Posterior cingulate gyrus (tissue), 11 donors: ENCODE data around the gene PF4V1.
"Not testable (repeated sequence)": the region's sequence is repeated elsewhere in the genome, so short reads cannot be mapped to it uniquely, and the experiment has no call there.

ENCODE experiments used
- DNase-seq, 10 donors: peaks; one replicate each; pipeline versions ENCODE4 v3.0.0 to v3.0.0-alpha.2; 2020 to 2021; ENCODE audit warnings: mixed read lengths in 3 of 10
- intact Hi-C: fragments of 100-400 bp; cut with DNase I; formaldehyde crosslinking; loops from one replicate; pipeline ENCODE4 v1.15.1; 2023

Gene PF4V1

GRCh38 chr4:73869130-73870055, 16.3 kb downstream of the PF4V1 start, which contains the start of gene CXCL1:
Gene CXCL1 (plus strand): TSS chr4:73869393. CDS start chr4:73869471, 78 bp downstream.
- peak in 3 of 10 donors; percentile 70 to 84 (median 80) for DNase-seq
- intact Hi-C loops, result no loop called here

DNA sequence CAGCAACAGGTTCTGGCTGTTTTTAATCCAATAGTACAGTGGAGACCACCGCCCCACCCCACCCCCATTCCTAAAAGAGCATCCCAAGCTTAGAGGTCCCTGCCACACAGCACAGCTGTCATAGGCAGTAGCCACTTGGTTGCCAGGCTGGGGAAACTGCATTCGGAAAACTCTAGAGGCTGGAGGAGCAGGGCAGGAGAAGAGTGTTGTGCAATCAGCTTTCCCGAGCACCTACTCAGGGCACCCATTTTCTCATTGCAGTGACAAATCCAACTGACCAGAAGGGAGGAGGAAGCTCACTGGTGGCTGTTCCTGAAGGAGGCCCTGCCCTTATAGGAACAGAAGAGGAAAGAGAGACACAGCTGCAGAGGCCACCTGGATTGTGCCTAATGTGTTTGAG, 17.2 kb downstream of the PF4V1 start:
- DNase-seq, result peak in 1 of 10 donors; percentile 48
- intact Hi-C loops, result no loop called here

DNA sequence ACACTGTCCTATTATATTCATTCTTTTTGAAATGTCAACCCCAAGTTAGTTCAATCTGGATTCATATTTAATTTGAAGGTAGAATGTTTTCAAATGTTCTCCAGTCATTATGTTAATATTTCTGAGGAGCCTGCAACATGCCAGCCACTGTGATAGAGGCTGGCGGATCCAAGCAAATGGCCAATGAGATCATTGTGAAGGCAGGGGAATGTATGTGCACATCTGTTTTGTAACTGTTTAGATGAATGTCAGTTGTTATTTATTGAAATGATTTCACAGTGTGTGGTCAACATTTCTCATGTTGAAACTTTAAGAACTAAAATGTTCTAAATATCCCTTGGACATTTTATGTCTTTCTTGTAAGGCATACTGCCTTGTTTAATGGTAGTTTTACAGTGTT, 17.7 kb downstream of the PF4V1 start:
- intact Hi-C loops, result no loop called here
- DNase-seq, result no peak

DNA sequence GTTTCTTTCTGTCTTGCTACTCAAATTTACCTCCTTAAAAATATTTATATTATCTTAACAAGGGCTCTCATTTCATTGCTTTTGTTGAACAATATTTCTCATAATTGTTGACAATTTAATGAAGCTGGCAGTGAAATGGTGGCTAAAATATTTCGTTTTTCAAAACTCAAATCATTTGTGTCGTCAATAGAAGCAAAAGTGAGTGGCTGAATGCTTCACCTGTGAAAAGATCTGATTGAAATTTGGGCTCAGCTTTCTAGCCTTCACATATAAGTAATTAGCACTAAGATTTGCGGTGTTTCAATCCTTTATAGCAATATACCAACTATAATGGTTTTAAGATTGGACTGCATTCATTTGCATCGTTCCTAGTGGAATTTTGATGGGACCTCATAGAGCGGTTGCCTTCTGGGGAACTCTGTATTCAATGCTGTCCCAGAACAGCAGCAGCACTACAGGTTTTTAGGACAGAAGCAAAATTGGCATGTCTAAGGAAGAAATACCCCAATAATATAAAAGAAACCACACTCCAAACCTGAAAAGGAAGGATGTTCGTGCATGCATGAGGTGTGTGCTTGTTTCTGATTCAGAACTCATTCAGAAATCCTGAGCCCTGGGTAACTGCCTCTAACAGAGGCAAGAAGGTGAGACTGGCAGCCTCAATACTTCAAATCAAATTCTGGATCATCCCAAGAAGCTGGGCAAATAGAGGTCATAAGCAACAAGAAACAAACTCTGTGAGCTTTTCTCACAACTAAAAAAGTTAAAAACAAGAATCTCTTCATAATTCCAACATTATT, 18.6 kb downstream of the PF4V1 start:
- intact Hi-C loops, result no loop called here
- no peak for DNase-seq

DNA sequence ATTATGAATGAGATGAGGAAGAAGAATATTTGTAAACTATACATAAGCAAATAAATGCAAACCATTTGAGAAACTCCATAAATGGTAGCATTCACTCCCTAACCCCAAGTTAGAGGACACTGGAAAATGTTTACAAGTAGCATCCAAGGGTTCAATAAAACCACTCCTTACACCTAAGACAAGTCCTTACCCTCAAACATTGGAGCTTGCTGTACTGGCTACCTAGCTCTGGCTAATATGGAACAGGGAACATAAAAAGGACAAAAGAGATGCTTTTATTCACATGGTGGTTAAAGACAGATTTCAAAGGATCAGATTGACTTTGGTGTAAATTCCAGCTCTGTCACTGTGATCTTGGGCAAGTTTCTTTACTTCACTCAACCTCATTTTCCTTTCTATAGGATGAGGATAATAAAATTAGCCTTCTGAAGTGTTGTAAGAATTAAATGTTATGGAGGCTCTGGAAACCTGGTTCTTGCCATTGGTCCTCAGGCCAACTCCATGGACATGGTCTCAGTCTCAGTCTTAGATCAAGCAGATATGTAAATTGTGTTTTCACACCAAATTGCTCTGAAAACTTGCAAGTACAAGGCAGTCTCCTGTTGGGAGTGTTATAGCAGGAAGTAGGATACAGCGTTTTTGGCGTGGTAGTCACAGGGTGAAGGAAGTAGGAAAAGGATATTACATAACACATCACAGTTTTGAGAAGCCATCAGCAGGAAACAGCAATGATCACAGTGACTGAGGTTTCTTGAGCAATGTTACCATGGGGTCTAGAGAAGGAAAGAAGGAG, 19.4 kb downstream of the PF4V1 start:
- no peak for DNase-seq
- intact Hi-C loops, result no loop called here

DNA sequence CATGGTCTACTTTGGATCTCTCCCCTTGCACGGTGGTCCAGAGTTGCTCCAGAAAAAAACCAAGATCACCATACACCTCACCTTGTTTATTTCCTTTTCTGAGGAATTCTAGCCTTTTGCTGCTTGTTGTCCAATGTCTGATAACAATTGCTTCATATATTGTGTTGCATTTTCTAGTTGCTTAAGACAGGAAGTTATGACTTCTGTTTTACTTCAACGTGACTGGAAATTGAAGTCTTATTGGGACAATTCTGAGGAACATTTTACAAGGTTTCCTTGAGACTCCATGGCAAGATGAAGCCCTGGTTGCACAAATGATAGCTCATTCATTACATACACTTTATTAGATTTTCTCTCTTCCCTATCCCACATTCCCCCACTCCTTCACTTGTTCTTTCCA, 21.3 kb downstream of the PF4V1 start:
- no peak for DNase-seq
- intact Hi-C loops, result no loop called here

DNA sequence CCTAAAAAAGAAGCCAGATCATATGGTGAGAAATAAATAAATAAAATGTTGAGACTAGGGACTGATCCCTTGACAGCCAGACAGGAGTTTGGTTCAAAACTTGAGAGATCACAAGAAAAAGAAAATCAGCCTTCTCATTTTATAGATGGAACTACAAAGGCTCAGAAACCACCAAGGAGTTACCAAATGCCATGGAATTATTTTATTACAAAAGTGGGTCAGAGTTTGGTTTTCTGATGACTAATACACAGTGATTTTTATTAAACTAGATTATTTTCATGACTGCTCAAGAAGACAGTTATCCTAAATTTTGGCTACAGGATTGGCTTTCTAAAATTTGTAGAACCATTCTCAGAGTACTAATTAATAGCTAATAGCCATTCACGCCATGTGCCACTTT, 22.3 kb downstream of the PF4V1 start:
- no peak for DNase-seq
- intact Hi-C loops, result no loop called here

GRCh38 chr4:73883306-73883705, 30.2 kb downstream of the PF4V1 start:
- DNase-seq, result no peak
- intact Hi-C loops, result no loop called here

DNA sequence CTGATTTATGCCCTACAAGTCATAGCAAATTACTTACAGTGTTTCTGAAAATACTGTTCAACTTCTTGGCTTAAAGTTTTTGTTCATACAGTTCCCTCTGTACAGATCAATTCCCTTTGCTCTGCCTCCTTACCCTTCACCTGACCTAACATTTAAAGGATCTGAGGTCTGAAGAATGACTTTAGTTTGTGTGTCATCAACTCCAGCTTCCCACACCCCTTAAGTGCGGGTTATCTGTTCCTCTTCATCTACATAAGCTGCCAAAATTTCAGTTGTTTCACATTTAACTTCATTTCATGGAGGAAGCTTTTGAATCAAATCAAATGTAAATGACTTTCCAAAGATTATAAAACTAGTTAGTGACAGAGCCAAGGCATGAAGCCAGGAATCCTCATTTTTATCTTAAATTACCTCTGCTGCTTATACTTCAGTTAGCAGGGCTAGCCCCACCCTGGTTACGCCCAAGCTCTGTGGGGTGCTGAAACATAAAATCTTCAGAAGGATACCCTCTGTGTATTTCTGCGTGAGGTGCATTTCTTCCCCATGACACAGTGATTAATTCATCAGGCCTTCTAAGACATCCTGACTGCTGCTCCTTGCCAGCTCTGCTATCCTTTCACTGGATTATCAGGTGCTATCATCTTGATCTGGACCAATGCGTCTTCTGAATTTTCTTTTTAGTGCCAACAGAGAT, 32.6 kb downstream of the PF4V1 start:
- intact Hi-C loops, result no loop called here
- no peak for DNase-seq

DNA sequence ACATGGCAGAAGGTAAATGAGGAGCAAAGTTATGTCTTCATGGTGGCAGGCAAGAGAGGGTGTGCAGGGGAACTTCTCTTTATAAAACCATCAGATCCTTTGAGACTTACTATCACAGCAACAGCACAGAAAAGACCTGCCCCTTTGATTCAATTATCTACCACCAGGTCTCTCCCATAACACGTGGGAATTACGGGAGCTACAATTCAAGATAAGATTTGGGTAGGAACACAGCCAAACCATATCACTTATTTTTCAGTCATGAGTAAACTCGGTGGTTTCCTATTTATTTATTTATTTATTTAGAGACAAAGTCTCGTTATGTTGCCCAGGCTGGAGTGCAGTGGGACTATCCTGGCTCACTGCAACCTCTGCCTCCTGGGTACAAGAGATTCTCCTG, 38.2 kb downstream of the PF4V1 start:
- intact Hi-C loops, result no loop called here
- DNase-seq, result no peak

DNA sequence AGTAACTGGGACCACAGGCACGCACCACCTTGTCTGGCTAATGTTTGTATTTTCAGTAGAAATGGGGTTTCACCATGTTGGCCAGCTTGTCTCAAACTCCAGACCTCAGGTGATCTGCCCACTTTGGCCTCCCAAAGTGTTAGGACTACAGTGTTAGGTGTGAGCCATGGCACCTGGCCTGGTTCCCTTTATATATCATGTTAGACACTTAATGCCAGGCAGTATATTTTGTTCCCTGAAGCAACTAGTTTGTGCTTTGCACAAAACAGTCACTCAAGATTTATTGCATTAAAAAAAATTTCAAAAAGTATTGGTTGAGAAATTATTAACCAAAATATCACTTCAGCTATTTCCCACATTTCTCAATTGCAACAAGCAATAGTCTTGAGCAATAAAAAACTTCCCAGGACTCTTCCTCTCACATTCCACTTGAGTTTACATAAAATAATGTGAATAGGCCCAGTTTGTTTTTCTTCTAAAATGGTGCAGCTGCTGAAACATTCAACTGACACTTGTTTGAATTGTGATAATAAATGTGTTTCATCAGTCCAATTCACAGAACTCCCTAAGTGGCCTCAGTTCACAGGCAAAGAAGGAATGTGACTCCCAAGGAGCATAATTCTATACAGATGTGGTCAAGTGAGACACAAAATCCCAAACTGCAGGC, 38.8 kb downstream of the PF4V1 start:
- no peak for DNase-seq
- intact Hi-C loops, result no loop called here

DNA sequence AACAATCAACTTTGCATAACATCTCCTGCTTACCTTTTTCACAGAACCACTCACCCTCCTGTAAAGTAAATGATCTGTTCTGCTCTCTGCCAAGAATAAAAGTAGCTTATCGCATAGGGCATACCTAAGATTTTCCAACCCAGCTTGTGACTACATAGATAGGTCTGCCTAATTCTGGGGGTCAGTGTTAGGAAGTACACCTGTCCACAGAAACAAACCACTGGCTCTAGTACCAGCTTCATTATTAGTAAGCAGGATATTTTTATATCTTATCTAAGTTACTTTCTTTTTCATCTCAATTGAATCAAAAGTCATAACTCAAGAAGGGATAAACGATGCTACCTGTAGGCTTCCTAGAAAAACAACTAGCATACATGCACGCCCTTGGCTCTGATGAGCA, 39.9 kb downstream of the PF4V1 start:
- intact Hi-C loops, result no loop called here
- DNase-seq, result no peak

DNA sequence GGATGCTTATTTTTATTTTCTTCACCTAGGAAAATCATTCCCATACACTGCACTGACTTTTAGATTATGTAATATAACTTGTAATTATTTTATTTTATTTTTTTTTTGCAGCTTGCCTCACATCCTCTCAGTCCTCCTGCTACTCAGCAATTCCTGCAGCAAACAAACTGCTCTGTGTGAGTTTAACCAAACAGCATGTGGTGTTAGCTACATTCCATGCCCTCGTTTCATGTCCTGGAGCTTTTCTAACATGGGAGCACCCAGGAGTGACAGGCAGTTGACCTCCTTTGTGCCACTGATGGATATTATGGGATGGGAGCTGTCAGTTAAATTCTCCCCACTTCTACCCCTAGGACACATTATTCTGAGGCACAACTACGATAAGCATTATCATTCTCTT, 40.9 kb downstream of the PF4V1 start:
- no peak for DNase-seq
- intact Hi-C loops, result no loop called here

- intact Hi-C loops, result no loop called here
- DNase-seq, result no peak
Observed at GRCh38 chr4:73895201-73896175, 42.4 kb downstream of the PF4V1 start.

GRCh38 chr4:73896416-73896815, 43.3 kb downstream of the PF4V1 start:
- DNase-seq, result no peak
- intact Hi-C loops, result no loop called here

DNA sequence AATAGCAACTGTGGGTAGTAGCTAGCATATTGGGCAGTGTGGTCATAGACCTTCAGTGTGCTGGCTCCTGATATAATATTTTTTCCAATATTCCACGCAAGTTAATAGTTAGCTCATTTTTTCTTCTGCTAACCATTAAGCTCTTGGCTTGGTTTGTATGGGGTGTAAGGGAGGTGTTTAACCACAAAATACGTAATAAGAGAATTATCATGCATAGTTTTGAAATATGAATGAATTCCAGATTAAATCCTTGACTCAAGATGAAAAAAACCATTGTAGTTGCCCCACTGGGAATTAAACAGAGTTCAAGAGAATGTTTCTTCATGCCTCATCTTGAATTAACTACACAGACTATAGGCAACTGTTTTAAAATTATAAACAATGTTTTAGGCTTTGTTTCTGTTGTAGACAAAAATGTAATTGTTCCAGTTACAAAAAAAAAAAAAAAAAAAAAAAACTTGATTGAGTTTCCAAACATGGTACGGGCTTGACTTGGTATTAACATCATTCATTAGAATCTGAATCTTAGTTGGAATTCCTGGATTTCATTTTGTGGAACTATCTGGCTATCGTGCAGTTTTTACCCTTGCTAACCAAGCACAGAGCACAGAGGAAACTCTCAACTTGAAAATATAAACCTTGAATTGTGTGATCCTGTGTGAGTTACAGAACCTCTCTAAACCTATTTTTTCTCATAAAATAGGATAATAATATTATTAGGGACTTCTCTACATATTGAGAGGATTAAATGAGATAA, 44.5 kb downstream of the PF4V1 start:
- DNase-seq, result no peak
- intact Hi-C loops, result no loop called here

GRCh38 chr4:73899338-73899737, 46.2 kb downstream of the PF4V1 start:
- DNase-seq, intact Hi-C loops: not testable (repeated sequence)

DNA sequence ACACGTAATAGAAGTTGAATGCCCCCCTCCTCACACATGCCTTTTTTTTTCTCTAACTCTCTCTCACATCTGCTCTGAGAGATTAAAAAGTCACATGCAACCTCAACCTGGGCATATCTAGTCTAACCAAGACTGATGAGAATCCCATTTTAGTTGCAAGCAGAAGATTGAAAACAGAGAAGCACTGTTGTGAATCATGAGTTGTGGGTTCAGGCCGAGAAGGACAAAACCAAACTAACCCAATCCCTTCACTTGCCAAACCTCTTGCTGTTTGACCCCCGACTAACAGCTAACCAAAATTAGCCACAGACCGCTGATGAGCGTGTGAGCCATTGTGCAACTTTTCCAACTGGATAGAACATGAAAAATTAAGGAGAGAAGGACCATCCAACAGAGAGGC, 47.9 kb downstream of the PF4V1 start:
- intact Hi-C loops, result no loop called here

More for the DNA sequence above, 47.9 kb downstream of the PF4V1 start:
- no peak for DNase-seq
